GM10266 (cell line): ENCODE data around the gene MOGAT3.

Experiments used
- DNase-seq: peaks from one replicate; pipeline ENCODE4 v3.0.0; 2012; ENCODE audit errors: extremely low spot score
- TF ChIP-seq, protein P1 (sequence below): IDR thresholded peaks from 2 replicates; pipeline ENCODE4 v1.5.1; 2012; ENCODE audit warnings: mild to moderate bottlenecking, low read depth; ENCODE audit not compliant: control insufficient read depth, insufficient read depth; ENCODE audit errors: missing control alignments

Gene MOGAT3

DNA sequence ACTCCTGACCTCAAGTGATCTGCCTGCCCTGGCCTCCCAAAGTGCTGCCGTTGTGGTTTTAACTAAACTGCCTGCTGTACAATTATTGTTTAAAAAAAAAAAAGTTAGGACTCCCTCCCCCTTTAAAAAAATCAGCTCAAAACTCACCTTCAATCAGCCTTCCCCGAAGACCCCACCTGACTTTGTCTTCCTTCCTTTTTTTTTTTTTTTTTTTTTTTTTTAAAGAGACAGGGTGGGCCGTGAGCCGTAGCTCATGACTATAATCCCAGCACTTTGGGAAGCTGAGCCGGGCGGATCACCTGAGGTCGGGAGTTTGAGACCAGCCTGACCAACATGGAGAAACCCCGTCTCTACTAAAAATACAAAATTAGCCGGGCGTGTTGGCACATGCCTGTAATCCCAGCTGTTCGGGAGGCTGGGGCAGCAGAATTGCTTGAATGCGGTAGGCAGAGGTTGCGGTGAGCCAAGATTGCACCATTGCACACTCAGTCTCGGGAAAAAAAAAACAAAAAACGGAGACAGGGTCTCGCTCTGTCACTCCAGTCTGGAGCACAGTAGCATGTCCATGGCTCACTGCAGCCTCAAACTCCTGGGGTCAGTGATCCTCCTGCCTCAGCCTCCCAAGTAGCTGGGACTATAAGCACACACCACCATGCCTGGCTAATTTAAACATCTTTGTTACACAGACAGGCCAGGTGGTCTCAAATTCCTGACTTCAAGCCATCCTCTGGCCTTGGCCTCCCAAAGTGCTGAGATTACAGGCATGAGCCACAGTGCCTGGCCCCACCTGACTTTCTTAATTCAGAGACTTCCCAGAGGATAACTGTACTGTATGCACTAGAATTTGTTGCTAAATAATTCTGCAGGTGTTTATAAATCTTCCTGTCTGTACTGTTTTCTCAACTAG, 40.9 kb upstream of the MOGAT3 start:
- no peak for DNase-seq

DNA sequence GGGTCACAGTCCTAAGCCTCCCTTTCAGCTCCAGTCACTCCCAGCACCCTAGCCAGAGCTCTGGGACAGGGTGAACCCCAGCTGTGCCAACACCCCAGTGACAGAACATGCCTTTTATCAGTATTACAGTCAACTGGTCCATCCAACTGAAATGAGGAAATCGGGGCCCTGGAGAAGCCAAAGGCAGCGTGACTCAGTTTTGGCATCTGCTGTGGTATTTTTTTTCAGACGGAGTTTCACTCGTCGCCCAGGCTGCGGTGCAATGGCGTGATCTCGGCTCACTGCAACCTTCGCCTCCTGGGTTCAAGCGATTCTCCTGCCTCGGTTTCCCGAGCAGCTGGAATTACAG, 40.2 kb upstream of the MOGAT3 start:
- DNase-seq, result no peak
- TF ChIP-seq, protein P1, sequence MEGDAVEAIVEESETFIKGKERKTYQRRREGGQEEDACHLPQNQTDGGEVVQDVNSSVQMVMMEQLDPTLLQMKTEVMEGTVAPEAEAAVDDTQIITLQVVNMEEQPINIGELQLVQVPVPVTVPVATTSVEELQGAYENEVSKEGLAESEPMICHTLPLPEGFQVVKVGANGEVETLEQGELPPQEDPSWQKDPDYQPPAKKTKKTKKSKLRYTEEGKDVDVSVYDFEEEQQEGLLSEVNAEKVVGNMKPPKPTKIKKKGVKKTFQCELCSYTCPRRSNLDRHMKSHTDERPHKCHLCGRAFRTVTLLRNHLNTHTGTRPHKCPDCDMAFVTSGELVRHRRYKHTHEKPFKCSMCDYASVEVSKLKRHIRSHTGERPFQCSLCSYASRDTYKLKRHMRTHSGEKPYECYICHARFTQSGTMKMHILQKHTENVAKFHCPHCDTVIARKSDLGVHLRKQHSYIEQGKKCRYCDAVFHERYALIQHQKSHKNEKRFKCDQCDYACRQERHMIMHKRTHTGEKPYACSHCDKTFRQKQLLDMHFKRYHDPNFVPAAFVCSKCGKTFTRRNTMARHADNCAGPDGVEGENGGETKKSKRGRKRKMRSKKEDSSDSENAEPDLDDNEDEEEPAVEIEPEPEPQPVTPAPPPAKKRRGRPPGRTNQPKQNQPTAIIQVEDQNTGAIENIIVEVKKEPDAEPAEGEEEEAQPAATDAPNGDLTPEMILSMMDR, result no peak

More for the DNA sequence above, 40.9 kb upstream of the MOGAT3 start:
- TF ChIP-seq, protein P1, result no peak

DNA sequence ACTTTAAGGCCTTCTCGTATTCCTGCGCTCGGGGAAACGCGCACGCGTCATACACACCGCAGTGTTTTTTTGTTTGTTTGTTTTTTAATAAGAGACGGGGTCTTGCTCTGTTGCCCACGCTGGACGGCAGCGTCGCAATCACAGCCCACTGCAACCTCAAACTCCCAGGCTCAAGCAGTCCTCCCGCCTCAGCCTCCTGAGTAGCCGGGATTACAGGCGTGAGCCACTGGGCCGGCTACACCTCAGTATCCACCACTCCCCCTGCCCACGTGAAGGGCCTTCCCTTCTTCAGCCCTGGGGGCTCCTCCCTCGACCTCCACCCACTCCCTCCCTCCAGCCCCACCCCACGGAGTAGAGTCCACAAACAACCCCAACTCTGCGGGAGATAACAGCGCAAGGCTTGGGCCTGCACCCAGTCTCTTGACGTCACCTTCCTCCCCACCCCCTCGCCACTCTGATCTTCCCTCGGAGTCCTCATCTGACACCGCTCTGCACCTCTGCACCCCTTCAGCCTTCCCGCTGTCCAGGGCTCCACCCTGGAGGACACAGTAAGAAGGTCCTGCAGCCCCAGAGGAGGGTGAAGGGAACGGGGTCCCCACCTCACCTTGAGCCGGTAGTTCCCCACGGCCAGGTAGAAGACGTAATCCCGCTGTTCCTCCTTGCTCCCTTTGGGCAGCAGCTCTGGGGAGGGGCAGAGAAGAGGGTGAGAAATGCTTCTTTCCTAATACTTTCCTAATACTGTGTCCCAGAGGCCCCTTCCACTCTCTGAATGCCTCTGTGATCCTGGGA, 39.6 kb upstream of the MOGAT3 start:
- no peak for DNase-seq
- TF ChIP-seq, protein P1, result no peak

DNA sequence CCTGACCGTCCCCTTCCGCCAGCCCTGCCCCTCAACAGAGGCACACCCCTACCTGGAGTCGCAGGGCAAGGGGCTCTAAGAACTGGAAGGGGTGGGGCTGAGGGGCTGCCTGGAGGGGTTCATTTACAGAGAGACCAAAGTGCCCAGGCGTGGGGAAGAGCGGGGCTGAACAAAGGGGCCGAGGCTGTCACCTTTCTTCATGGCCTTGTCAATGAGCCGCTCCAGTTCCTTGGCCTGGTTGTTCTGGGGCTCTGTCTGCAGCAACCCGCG, 39.0 kb upstream of the MOGAT3 start:
- no peak for DNase-seq
- TF ChIP-seq, protein P1, result no peak

DNA sequence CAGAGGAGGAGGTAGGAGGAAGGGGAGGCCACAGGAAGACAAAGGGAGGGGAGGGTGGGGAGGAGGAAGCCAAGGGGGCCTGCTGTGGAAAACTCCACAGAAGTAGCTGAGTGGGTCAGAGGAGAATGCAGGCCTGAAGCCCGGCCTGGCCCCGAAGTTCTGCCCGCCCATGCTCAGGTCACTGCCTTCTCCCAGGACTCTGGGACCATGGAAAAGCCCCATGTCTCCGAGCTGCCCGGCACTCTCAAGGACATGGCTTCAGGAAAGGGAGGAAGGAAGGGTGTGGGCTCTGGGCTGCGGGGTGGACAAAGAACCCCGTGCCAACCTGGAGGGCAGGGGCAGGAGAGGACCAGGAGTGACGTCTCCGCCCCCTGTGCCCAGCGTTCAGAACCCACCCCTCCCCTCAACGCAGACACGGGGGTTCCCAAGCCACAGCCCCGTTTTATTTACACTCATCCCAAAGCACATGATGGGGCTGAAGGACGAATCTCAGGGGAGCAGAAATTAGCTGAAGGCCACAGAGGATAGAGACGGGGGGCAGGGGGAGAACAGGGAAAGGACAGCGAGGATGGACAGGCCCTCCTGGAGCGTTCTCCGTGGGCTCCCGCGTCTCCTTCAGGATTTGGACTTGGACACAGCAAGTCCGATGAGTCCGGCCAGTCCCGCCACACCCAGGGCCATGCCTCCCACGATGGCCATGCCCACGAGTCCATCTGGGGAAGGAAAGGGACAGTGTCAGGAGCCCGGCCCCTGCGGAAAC, 38.5 kb upstream of the MOGAT3 start:
- DNase-seq, result no peak
- TF ChIP-seq, protein P1, result no peak

DNA sequence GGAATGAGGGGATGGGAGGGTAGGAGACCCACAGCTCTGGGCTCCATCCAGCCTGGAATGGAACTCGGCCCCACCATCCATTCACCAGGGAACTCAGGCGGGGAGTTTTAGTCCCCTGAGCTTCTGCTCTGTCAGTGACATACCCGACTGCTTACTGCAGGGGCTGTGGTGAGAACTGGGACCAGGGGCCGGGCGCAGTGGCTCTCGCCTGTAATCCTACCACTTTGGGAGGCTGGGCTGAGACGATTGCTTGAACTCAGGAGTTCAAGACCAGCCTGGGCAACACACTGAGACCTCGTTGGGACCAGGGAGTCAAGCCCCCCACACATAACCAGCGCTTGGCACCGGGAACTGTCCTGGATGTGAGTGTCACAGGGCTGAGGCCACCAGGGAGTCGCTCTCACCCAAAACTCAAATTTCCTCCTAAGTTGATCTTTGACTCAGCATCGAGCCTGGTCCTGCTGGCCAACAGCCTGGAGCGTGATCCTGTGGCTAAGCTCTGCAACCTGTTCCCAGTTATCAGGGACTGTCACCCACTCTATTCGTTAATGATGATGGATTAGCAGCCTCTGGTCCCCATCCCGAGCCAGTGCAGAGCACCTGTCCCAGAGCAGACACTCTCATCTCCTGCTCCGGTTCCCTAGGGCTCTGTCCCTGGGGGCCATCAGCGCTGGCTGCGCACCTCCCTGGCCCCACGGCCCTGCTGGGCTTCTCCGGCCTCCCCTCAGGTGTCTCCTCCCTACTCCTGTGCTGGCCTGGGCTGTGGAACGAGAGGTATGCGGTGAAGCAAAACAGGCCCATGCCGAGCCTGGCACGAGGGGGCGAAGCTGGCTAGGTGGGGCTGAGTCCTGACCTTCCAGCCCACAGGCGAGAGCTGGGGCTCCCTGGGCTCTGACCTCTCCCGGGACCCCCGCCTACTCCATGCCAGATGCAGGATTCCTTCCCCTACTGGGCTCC, 37.7 kb upstream of the MOGAT3 start:
- DNase-seq, result no peak
- TF ChIP-seq, protein P1, result no peak
